WTC11 (cell line): ENCODE results near the gene SLC41A3. TPM values are rescaled to one million over a fixed set of nuclear protein-coding genes. Genes with fewer than 3 reads are reported as not detected.

ENCODE experiments used
- ATAC-seq: fragments of 200-7000 bp; cut with Tn5 transposase; 2 replicates; pipeline ENCODE4 v1.10.0; 2021; ENCODE audit warnings: mild to moderate bottlenecking, moderate library complexity
- CTCF ChIA-PET: fragments of 300-600 bp; sonication (Branson Sonifier 250); formaldehyde crosslinking; loops from one replicate; lab custom pipeline; 2021; ENCODE audit warnings: antibody characterized with exemption; lab: Charles Lee
- POLR2A ChIA-PET: fragments of 350-600 bp; sonication (Branson Sonifier 250); formaldehyde crosslinking; loops from one replicate; lab custom pipeline; 2021; ENCODE audit warnings: antibody characterized with exemption; lab: Charles Lee
- DNase-seq: peaks from one replicate; pipeline ENCODE4 v3.0.0; 2021; ENCODE audit warnings: low spot score
- H3K27ac Mint-ChIP-seq: 2 replicates; pipeline ENCODE4 v1.8.0; 2021; ENCODE audit warnings: mixed read lengths
- H3K27me3 Mint-ChIP-seq: 2 replicates; pipeline ENCODE4 v1.8.0; 2021; ENCODE audit warnings: low read depth, mild to moderate bottlenecking, moderate library complexity, mixed read lengths
- H3K36me3 Mint-ChIP-seq: 2 replicates; pipeline ENCODE4 v1.8.0; 2021; ENCODE audit warnings: mixed read lengths
- H3K4me1 Mint-ChIP-seq: 2 replicates; pipeline ENCODE4 v1.8.0; 2022; ENCODE audit warnings: mixed read lengths
- H3K4me3 Mint-ChIP-seq: 2 replicates; pipeline ENCODE4 v1.8.0; 2021; ENCODE audit warnings: mild to moderate bottlenecking, moderate library complexity, mixed read lengths
- H3K9me3 Mint-ChIP-seq: 2 replicates; pipeline ENCODE4 v1.8.0; 2021; ENCODE audit warnings: mixed read lengths
- AR ChIP-seq: fragments of 250-450 bp; sonication (Bioruptor Pico); IDR thresholded peaks from 2 replicates; pipeline ENCODE4 v1.9.0; 2021; ENCODE audit warnings: mild to moderate bottlenecking
- CREB1 ChIP-seq: sonication (generic); formaldehyde crosslinking; IDR thresholded peaks from 2 replicates; pipeline ENCODE4 v1.8.0; 2023; ENCODE audit warnings: mild to moderate bottlenecking, missing genetic modification reagents
- CTCF ChIP-seq: fragments of 200-600 bp; IDR thresholded peaks from 2 replicates; pipeline ENCODE4 v1.8.0; 2022; ENCODE audit warnings: antibody characterized with exemption
- E2F4 ChIP-seq: sonication (generic); formaldehyde crosslinking; IDR thresholded peaks from 2 replicates; pipeline ENCODE4 v1.8.1; 2022; ENCODE audit warnings: low read depth, mild to moderate bottlenecking, moderate library complexity, missing genetic modification reagents, borderline replicate concordance
- FOXJ3 ChIP-seq: sonication (generic); formaldehyde crosslinking; IDR thresholded peaks from 2 replicates; pipeline ENCODE4 v1.9.0; 2021; ENCODE audit warnings: missing genetic modification reagents, mild to moderate bottlenecking, borderline replicate concordance
- GTF2I ChIP-seq: fragments of 250-450 bp; sonication (Bioruptor Pico); conservative IDR thresholded peaks from 2 replicates; pipeline ENCODE4 v1.4.0; 2021; ENCODE audit warnings: mild to moderate bottlenecking
- HMGXB4 ChIP-seq: sonication (generic); formaldehyde crosslinking; IDR thresholded peaks from 2 replicates; pipeline ENCODE4 v1.8.1; 2023; ENCODE audit warnings: mild to moderate bottlenecking, moderate library complexity, missing genetic modification reagents
- JAZF1 ChIP-seq: fragments of 250-450 bp; sonication (Bioruptor Pico); IDR thresholded peaks from 2 replicates; pipeline ENCODE4 v1.9.0; 2021; ENCODE audit warnings: moderate library complexity, mild to moderate bottlenecking, inconsistent platforms
- JUN ChIP-seq: sonication (generic); formaldehyde crosslinking; IDR thresholded peaks from 2 replicates; pipeline ENCODE4 v1.8.0; 2023; ENCODE audit warnings: mild to moderate bottlenecking, missing genetic modification reagents
- NFE2L1 ChIP-seq: sonication (generic); formaldehyde crosslinking; IDR thresholded peaks from 2 replicates; pipeline ENCODE4 v1.8.1; 2023; ENCODE audit warnings: missing genetic modification reagents
- TEAD1 ChIP-seq: sonication (generic); formaldehyde crosslinking; IDR thresholded peaks from 2 replicates; pipeline ENCODE4 v1.8.0; 2022; ENCODE audit warnings: mild to moderate bottlenecking, missing genetic modification reagents
- TP53 ChIP-seq: sonication (generic); formaldehyde crosslinking; IDR thresholded peaks from 2 replicates; pipeline ENCODE4 v1.8.1; 2023; ENCODE audit warnings: mild to moderate bottlenecking, missing genetic modification reagents
- ZMAT4 ChIP-seq: fragments of 250-450 bp; sonication (Bioruptor Pico); IDR thresholded peaks from 2 replicates; pipeline ENCODE4 v1.9.0; 2021; ENCODE audit warnings: mild to moderate bottlenecking
- ZNF138 ChIP-seq: sonication (generic); formaldehyde crosslinking; conservative IDR thresholded peaks from 2 replicates; pipeline ENCODE4 v1.8.1; 2022; ENCODE audit warnings: mild to moderate bottlenecking, moderate library complexity, missing genetic modification reagents
- ZNF219 ChIP-seq: sonication (generic); formaldehyde crosslinking; IDR thresholded peaks from 2 replicates; pipeline ENCODE4 v1.8.0; 2023; ENCODE audit warnings: missing genetic modification reagents, mild to moderate bottlenecking, borderline replicate concordance
- ZNF396 ChIP-seq: fragments of 250-450 bp; sonication (Bioruptor Pico); IDR thresholded peaks from 2 replicates; pipeline ENCODE4 v1.8.0; 2021; ENCODE audit warnings: mild to moderate bottlenecking, moderate library complexity, borderline replicate concordance
- ZNF416 ChIP-seq: fragments of 250-450 bp; sonication (Bioruptor Pico); IDR thresholded peaks from 2 replicates; pipeline ENCODE4 v1.9.0; 2021; ENCODE audit warnings: mild to moderate bottlenecking, inconsistent platforms
- ZNF423 ChIP-seq: fragments of 250-450 bp; sonication (Bioruptor Pico); IDR thresholded peaks from 2 replicates; pipeline ENCODE4 v2.1.2; 2022; ENCODE audit warnings: mild to moderate bottlenecking, moderate library complexity
- ZNF512 ChIP-seq: sonication (generic); formaldehyde crosslinking; IDR thresholded peaks from 2 replicates; pipeline ENCODE4 v1.8.1; 2022; ENCODE audit warnings: missing genetic modification reagents, borderline replicate concordance
- ZNF532 ChIP-seq: fragments of 250-450 bp; sonication (Bioruptor Pico); IDR thresholded peaks from 2 replicates; pipeline ENCODE4 v1.9.0; 2021; ENCODE audit warnings: mild to moderate bottlenecking, borderline replicate concordance
- total RNA-seq: library from RNA; stranded (reverse); gene quantifications from 3 replicates; pipeline ENCODE4 v1.2.3, GENCODE V29; 2021

The SLC41A3 gene
- total RNA-seq, 1 experiment from 2014 or later, result 28.4 TPM

- TF ChIP-seq E2F4 (CRISPR knock-in tag) (no peak), GTF2I (CRISPR knock-in tag) (no peak), CTCF (no peak), AR (CRISPR knock-in tag) (no peak), CREB1 (CRISPR knock-in tag) (no peak), ZNF416 (CRISPR knock-in tag) (no peak)
These were observed 32.2 kb downstream of the SLC41A3 start (continued) for GRCh38 chr3:126051741-126052140.

GRCh38 chr3:126051234-126051633 is 32.7 kb downstream of the SLC41A3 start:
- Mint-ChIP-seq H3K27ac (no peak overlapping the region; the same call in 1 of the 2 replicates), H3K4me3 (no peak overlapping the region), H3K4me1 (no peaks in the 10 kb centered on the region), H3K9me3 (no peaks in the 10 kb centered on the region), H3K27me3 (no peaks in the 10 kb centered on the region), H3K36me3 (no peaks in the 10 kb centered on the region)
- DNase-seq, result no peak
- TF ChIP-seq GTF2I (CRISPR knock-in tag) (no peak), JUN (CRISPR knock-in tag) (no peak), ZNF512 (CRISPR knock-in tag) (no peak), TEAD1 (CRISPR knock-in tag) (no peak)
- ChIA-PET CTCF (no interaction called here), POLR2A (no interaction called here)
- ATAC-seq, result no peak

GRCh38 chr3:126050626-126051025 is 33.3 kb downstream of the SLC41A3 start:
- Mint-ChIP-seq H3K9me3 (no peaks in the 10 kb centered on the region), H3K27me3 (no peaks in the 10 kb centered on the region), H3K4me1 (no peaks in the 10 kb centered on the region), H3K36me3 (no peaks in the 10 kb centered on the region), H3K4me3 (no peak overlapping the region), H3K27ac (no peak overlapping the region)
- POLR2A ChIA-PET, result no interaction called here
- DNase-seq (no peak), ATAC-seq (no peak)
- CTCF ChIA-PET, result no interaction called here
- TF ChIP-seq ZMAT4 (CRISPR knock-in tag) (no peak), ZNF219 (CRISPR knock-in tag) (no peak), ZNF396 (CRISPR knock-in tag) (no peak), JAZF1 (CRISPR knock-in tag) (no peak), ZNF423 (CRISPR knock-in tag) (no peak), HMGXB4 (CRISPR knock-in tag) (no peak), TP53 (CRISPR knock-in tag) (no peak), GTF2I (CRISPR knock-in tag) (no peak), ZNF532 (CRISPR knock-in tag) (no peak), ZNF138 (CRISPR knock-in tag) (no peak), FOXJ3 (CRISPR knock-in tag) (no peak), ZNF416 (CRISPR knock-in tag) (no peak), NFE2L1 (CRISPR knock-in tag) (no peak)
